ENCODE measurements around the gene VPS45.

The VPS45 gene

DNA sequence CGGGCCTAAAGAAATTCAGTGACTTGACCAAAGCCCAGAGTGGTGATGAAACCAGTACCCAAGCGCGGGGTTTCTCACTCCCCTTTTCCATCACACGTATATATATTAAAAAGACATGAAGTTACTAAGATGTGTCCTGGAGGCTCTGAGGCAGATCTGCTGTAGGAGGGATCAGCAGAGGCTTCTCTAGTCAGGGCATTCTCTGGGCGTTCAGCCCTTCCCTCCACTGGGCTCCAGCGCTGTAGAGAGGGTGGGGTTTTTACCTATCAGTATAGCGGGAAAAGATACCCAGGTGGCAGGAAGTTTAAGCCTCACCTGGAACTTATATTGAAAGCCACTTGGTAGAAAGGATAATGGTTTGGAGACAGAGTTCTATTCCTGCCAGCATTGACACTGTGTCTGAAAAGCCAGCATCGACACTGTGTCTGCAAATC, 81.3 kb downstream of the VPS45 start:
- no peaks in the 10 kb centered on the region for H3K9me3 ChIP-seq (replicated peaks in 1 of 11)
- H3K27me3 ChIP-seq = no peaks in the 10 kb centered on the region
- H3K27ac ChIP-seq = peak overlapping the region; percentile 97 to 100 (median 99)
- H3K4me3 ChIP-seq = peak overlapping the region; percentile 79 to 98 (median 95)
- H3K9ac ChIP-seq = peak overlapping the region; percentile 99 to 100 (median 100)
- peaks cover 0 to 31% (median 19%) of the 10 kb centered on the region in 11 experiments; a peak in 13 of 22 replicates for H4K20me1 ChIP-seq
- TF ChIP-seq Cebpa-rat (IDR thresholded peaks at IDR 0.05) = no peak
- H3K4me2 ChIP-seq = peak overlapping the region; percentile 84 to 96 (median 93)
- peaks cover 24 to 33% (median 32%) of the 10 kb centered on the region in 11 experiments for H3K36me3 ChIP-seq
- H3K4me1 ChIP-seq = peaks cover 55 to 75% (median 69%) of the 10 kb centered on the region in 10 experiments

DNA sequence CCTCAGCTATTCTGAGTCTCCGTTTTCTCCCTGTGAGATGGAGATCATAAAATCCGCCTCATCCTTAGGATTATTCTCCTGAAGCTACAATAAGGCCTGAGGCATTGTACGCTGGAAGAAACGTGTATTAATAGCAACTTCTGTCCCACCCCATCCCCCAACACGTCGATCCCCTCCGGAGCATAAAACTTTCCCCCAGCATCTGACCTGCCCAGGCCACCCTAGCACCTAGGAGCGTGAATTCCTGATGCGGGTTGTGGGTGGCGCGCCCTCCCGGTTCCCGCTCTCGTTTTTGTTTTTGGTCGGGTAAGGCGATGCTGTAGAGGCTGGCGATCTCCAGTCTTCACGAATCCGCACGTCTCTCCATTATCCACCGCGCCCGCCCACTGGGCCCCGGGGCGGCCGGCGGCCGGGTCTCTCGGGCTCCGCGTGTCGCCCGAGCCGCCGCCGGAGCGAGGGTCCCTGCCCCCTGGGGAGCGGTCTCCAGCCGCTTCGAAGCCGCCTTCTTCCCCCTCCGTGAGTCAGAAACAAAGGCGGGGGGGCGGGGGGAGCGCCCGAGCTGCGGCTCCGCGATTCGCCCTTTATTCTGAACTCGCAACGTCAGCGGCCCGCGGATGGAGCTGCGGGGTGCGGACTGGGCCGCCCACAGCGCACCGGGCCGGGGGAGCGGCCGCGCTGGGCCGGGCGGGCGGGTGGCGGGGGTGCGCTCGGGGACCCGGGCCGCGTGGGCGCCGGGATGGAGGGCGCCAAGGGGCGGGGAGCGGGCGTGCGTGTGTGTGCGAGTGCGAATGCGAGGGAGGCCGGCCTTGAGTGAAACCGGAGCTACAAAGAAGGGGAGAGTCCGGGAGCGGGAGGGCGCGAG, 81.9 kb downstream of the VPS45 start, which contains the start of gene PLEKHO1:
TSS of gene PLEKHO1 (plus strand) at position 646 of the 862 bp plus-strand sequence. CDS start 342 bp downstream, outside the sequence.
- Histone ChIP-seq H3K4me1 (peaks cover 55 to 75% (median 69%) of the 10 kb centered on the region in 10 experiments), H3K4me3 (peak within 1 kb of the TSS; percentile 79 to 98 (median 95)), H3K9ac (peak within 1 kb of the TSS; percentile 99 to 100 (median 100)), H3K4me2 (peak within 1 kb of the TSS; percentile 90 to 99 (median 95)), H3K27ac (peak within 1 kb of the TSS; percentile 97 to 100 (median 99)), H3K36me3 (peaks cover 30 to 40% (median 38%) of the 10 kb centered on the region in 11 experiments), H3K27me3 (no peaks in the 10 kb centered on the region), H4K20me1 (peaks cover 0 to 37% (median 25%) of the 10 kb centered on the region in 11 experiments; a peak in 13 of 22 replicates), H3K9me3 (replicated peaks in 1 of 11) (no peaks in the 10 kb centered on the region)
- no peak for TF ChIP-seq Cebpa-rat (IDR thresholded peaks at IDR 0.05)

DNA sequence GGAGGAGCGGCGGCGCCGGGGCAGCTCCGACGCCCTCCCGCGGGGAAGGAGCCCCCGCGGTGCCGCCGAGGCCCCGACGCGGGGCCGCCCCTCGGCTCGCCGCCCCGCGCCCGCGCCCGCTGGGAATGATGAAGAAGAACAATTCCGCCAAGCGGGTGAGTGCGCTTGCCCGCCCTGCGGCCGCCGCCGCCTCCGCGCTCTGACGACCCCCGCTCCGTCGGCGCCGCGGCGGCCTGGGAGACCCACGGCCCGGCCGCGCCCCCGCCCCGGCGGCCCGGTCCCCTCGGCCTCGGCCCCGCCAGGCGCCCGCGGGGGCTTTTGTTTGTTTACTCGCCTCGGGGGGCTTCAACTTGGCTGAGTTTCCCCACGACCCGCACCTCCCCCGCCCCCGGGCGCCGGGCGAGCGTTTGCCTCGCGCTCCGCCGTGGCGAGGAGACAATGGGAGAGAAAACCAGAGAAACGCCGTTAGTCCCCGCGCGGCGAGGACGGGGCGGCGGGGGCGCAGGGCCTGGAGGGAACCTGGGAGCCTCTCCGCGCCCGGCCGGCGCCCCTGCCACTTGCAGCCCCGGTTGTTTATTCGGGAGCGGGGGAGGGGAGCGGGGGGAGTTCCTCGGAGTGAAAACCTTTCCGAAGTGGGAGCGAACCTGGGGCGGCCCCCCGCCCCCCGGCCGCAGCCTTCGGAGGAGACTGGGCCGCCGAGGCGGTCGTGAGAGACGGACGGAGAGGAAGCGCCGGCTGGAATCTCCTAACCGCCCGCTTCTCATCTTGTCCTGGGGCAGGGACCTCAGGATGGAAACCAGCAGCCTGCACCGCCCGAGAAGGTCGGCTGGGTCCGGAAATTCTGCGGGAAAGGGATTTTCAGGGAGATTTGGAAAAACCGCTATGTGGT, 82.8 kb downstream of the VPS45 start:
- H3K4me2 ChIP-seq = peak overlapping the region; percentile 90 to 99 (median 95)
- H3K27ac ChIP-seq = peak overlapping the region; percentile 97 to 100 (median 99)
- H3K27me3 ChIP-seq = no peaks in the 10 kb centered on the region
- peak overlapping the region; percentile 79 to 98 (median 95) for H3K4me3 ChIP-seq
- H3K36me3 ChIP-seq = peaks cover 39 to 48% (median 47%) of the 10 kb centered on the region in 11 experiments
- H3K9ac ChIP-seq = peak overlapping the region; percentile 99 to 100 (median 100)
- TF ChIP-seq Cebpa-rat (IDR thresholded peaks at IDR 0.05) = no peak
- H3K9me3 ChIP-seq (replicated peaks in 1 of 11) = no peaks in the 10 kb centered on the region
- H3K4me1 ChIP-seq = peaks cover 55 to 75% (median 69%) of the 10 kb centered on the region in 10 experiments
- H4K20me1 ChIP-seq = peaks cover 0 to 46% (median 31%) of the 10 kb centered on the region in 11 experiments; a peak in 13 of 22 replicates

DNA sequence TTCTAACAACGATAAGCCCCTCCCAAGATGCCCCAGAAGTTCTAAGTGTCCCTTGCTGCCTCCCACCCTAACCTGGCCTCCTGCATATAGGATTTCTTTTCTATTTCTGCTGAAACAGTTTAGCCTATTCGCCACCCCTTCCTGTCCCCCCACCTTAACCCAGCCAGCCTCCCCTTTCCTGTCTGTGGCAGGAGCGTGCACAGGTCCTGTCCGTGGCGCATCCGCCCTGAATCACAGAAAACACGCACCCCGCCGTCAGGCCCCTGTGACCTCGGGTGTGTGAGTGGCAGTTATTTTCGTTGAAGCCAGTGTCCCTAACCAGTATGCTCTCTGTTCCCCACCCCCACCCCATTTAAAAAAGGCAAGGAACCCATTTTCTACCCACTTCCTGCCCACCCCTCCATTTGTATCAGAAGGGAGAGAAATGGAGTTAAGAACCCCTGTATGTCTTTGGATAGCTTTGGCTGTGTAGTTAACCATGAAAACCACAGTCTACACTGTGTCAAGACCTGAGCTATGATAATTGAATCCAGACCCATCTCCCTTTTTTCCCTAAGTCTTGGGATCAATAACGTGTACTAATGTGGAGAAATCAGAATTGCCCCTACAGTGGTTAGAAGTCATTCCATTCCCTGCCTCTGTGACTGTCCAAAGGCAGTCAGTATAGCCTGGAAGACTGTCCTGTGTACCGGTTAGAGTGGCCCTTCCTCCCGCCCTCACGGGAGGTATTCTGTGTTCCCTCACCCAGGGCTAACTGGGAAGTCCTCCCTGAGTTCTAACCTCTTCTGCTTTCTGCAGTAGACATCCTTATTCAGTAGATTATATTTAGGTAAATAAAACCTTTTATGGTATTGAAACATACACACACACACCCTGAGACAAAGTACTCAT, 84.0 kb downstream of the VPS45 start:
- Histone ChIP-seq H3K9me3 (replicated peaks in 1 of 11) (no peaks in the 10 kb centered on the region), H3K4me2 (peak overlapping the region; percentile 90 to 99 (median 95)), H3K27ac (peak overlapping the region; percentile 97 to 100 (median 99)), H3K9ac (peak overlapping the region; percentile 99 to 100 (median 100)), H3K4me1 (peaks cover 61 to 78% (median 74%) of the 10 kb centered on the region in 10 experiments), H4K20me1 (peaks cover 0 to 55% (median 43%) of the 10 kb centered on the region in 11 experiments; a peak in 14 of 22 replicates), H3K4me3 (peak overlapping the region; percentile 79 to 98 (median 95)), H3K27me3 (no peaks in the 10 kb centered on the region), H3K36me3 (peaks cover 50 to 60% (median 58%) of the 10 kb centered on the region in 11 experiments)
- no peak for TF ChIP-seq Cebpa-rat (IDR thresholded peaks at IDR 0.05)

DNA sequence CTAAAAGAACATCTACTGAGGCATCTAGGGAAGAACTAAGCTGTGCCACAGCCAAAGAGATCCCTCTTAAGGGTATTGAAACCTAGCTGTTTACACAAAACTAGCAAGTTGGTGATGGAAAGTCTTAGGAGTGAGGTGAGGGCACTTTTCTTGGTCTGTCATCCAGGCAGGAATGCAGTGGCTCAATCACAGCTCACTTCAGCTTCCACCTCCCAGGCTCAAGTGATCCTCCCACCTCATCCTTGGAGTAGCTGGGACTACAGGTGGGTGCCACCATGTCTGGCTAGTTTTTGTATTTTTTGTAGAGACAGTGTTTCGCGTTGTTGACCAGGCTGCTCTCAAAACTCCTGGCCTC, 84.6 kb downstream of the VPS45 start:
- Histone ChIP-seq H3K4me2 (peak overlapping the region; percentile 90 to 99 (median 95)), H4K20me1 (peaks cover 0 to 60% (median 44%) of the 10 kb centered on the region in 11 experiments; a peak in 14 of 22 replicates), H3K4me1 (peaks cover 61 to 79% (median 74%) of the 10 kb centered on the region in 10 experiments), H3K27ac (peak overlapping the region; percentile 97 to 100 (median 99)), H3K9me3 (replicated peaks in 1 of 11) (no peaks in the 10 kb centered on the region), H3K4me3 (peak overlapping the region; percentile 79 to 98 (median 95)), H3K36me3 (peaks cover 57 to 66% (median 65%) of the 10 kb centered on the region in 11 experiments), H3K27me3 (no peaks in the 10 kb centered on the region), H3K9ac (peak overlapping the region; percentile 99 to 100 (median 100))
- TF ChIP-seq Cebpa-rat (IDR thresholded peaks at IDR 0.05) = no peak

DNA sequence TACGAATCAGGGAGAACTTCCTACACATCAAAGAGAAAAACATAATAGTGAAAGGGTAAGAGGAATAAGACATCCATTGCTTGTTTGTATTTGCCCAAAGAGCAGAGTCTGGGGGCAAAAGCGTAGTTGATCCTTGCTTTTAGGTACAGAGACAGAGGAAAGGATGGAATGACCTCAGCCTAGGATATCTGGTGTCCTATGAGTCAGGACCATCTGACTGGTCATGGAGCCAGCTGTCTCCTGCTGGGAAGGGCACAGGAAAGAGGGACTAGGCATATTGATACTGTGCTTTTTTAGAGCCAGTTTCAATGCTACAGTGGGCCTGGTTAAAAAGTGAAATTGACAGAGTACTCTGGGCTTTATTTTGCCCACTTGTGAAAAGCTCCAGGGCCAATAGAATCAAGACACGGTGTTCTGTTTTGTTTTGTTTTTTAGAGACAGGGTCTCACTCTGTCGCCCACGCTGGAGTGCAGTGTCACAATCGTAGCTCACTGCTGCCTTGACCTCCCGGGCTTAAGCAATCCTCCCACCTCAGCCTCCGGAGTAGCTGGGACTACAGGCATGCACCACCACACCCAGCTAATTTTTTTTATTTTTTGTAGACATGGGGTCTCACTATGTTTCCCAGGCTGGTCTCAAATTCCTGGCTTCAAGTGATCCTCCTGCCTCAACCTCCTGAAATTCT, 85.3 kb downstream of the VPS45 start:
- Histone ChIP-seq H3K4me3 (peak overlapping the region in 9 of 10 experiments; percentile 79 to 98 (median 95); a peak in 17 of 20 replicates), H3K27ac (peak overlapping the region; percentile 97 to 100 (median 99)), H3K36me3 (peaks cover 64 to 74% (median 72%) of the 10 kb centered on the region in 11 experiments), H3K4me2 (peak overlapping the region; percentile 90 to 99 (median 95)), H3K27me3 (no peaks in the 10 kb centered on the region), H3K9ac (peak overlapping the region; percentile 99 to 100 (median 100)), H3K9me3 (replicated peaks in 1 of 11) (no peaks in the 10 kb centered on the region), H4K20me1 (peaks cover 0 to 61% (median 44%) of the 10 kb centered on the region in 11 experiments; a peak in 14 of 22 replicates), H3K4me1 (peaks cover 61 to 79% (median 74%) of the 10 kb centered on the region in 10 experiments)
- TF ChIP-seq Cebpa-rat (IDR thresholded peaks at IDR 0.05) = no peak

DNA sequence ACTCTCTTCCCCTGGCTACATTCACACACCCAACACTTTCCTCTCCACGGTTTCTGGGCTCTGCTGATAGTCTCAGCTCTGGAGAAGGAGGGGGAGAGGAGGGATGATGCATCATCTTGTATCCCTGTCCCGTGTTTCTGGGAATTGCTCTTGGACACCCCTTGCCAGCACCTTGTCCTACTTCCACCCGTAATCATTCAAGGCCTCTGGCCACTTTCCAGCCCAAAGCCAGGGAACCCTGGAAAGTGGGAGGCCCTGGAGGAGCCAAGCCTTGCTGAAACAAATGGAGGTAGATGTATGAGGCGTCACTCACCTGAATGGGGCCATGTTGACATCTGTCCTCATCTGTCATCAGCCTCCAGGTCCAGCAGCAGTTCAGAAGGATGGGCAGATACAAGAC, 86.6 kb downstream of the VPS45 start:
- Histone ChIP-seq H3K4me1 (peaks cover 65 to 79% (median 75%) of the 10 kb centered on the region in 10 experiments), H3K9ac (peak overlapping the region in 10 of 11 experiments; percentile 12 to 100 (median 99); a peak in 13 of 22 replicates), H3K27me3 (no peaks in the 10 kb centered on the region), H3K4me2 (peak overlapping the region; percentile 90 to 99 (median 95)), H3K4me3 (peak overlapping the region in 7 of 10 experiments; percentile 79 to 98 (median 95); a peak in 12 of 20 replicates), H3K36me3 (peaks cover 76 to 86% (median 84%) of the 10 kb centered on the region in 11 experiments), H3K9me3 (replicated peaks in 1 of 11) (no peaks in the 10 kb centered on the region), H4K20me1 (peaks cover 0 to 61% (median 44%) of the 10 kb centered on the region in 11 experiments; a peak in 14 of 22 replicates), H3K27ac (peak overlapping the region; percentile 97 to 100 (median 99); a peak in 18 of 22 replicates)
- no peak for TF ChIP-seq Cebpa-rat (IDR thresholded peaks at IDR 0.05)
